GM12892 (cell line): ENCODE results near the gene SLC25A36.

ENCODE experiments used
- POLR2A ChIP-seq: IDR thresholded peaks from 2 replicates; pipeline ENCODE4 v1.6.1; 2011; ENCODE audit warnings: low read depth, low read length, control low read depth
- POLR2AphosphoS5 ChIP-seq: IDR thresholded peaks from 2 replicates; pipeline ENCODE4 v1.6.1; 2011; ENCODE audit warnings: low read depth, low read length, control low read depth
- TAF1 ChIP-seq: IDR thresholded peaks from 2 replicates; pipeline ENCODE4 v1.6.1; 2011; ENCODE audit warnings: low read depth, mild to moderate bottlenecking, control low read depth, low read length, borderline replicate concordance

GRCh38 chr3:141020143-141020830 is 78.7 kb downstream of the SLC25A36 start:
- TF ChIP-seq POLR2AphosphoS5 (no peak), POLR2A (no peak), TAF1 (no peak)
